DMS153 treated with DMSO at 0.1 percent for 48 hours (cell line): ENCODE data around the gene ESYT2.
A peak's percentile ranks its signal among the peaks of the same experiment; 100 is the strongest.

ENCODE experiments used
- DNase-seq: peaks from one replicate; lab custom pipeline; 2025; ENCODE audit not compliant: unreplicated experiment; lab: John Stamatoyannopoulos, UW

The ESYT2 gene

GRCh38 chr7:158828133-158829020, 932 bp downstream of the ESYT2 start:
- DNase-seq = no peak

- DNase-seq = no peak
Observed at GRCh38 chr7:158827411-158828132, 1.7 kb downstream of the ESYT2 start.

- DNase-seq = no peak
Observed at GRCh38 chr7:158825628-158826289, 3.5 kb downstream of the ESYT2 start.

- no peak for DNase-seq
Observed at GRCh38 chr7:158824028-158824427, 5.3 kb downstream of the ESYT2 start.

GRCh38 chr7:158821171-158822031, 7.9 kb downstream of the ESYT2 start:
- DNase-seq = no peak

- no peak for DNase-seq
Observed at GRCh38 chr7:158820656-158821055, 8.7 kb downstream of the ESYT2 start.

- no peak for DNase-seq
Observed at GRCh38 chr7:158819571-158820203, 9.6 kb downstream of the ESYT2 start.

GRCh38 chr7:158818325-158819213, 10.7 kb downstream of the ESYT2 start:
- no peak for DNase-seq

GRCh38 chr7:158816995-158817394, 12.3 kb downstream of the ESYT2 start:
- no peak for DNase-seq

GRCh38 chr7:158816271-158816670, 13.0 kb downstream of the ESYT2 start:
- DNase-seq = no peak

GRCh38 chr7:158815800-158816128, 13.5 kb downstream of the ESYT2 start:
- DNase-seq = no peak

GRCh38 chr7:158815083-158815799, 14.1 kb downstream of the ESYT2 start:
- no peak for DNase-seq

GRCh38 chr7:158814637-158815036, 14.7 kb downstream of the ESYT2 start:
- DNase-seq = peak; percentile 61

- DNase-seq = no peak
Observed at GRCh38 chr7:158812684-158813083, 16.6 kb downstream of the ESYT2 start.

- no peak for DNase-seq
Observed at GRCh38 chr7:158811894-158812293, 17.4 kb downstream of the ESYT2 start.

- no peak for DNase-seq
Observed at GRCh38 chr7:158811461-158811860, 17.8 kb downstream of the ESYT2 start.

- DNase-seq = no peak
Observed at GRCh38 chr7:158810846-158811245, 18.5 kb downstream of the ESYT2 start.

GRCh38 chr7:158809596-158809995, 19.7 kb downstream of the ESYT2 start:
- no peak for DNase-seq

- no peak for DNase-seq
Observed at GRCh38 chr7:158808126-158808525, 21.2 kb downstream of the ESYT2 start.
